ENCODE data around the gene HECTD1.

GRCh38 chr14:31126680-31127079 is 80.9 kb downstream of the HECTD1 start:
- TF ChIP-seq CTCF (IDR thresholded peaks at IDR 0.05): no peak
- TF ChIP-seq POLR2A (IDR thresholded peaks at IDR 0.05): no peak

Data from testis (tissue), 2 donors.